ENCODE data around the gene MTX1. TPM values are rescaled to one million over a fixed set of nuclear protein-coding genes. Genes with fewer than 3 reads are reported as not detected.

Gene MTX1
- total RNA-seq, 1 experiment from 2014 or later = 69.1 TPM

DNA sequence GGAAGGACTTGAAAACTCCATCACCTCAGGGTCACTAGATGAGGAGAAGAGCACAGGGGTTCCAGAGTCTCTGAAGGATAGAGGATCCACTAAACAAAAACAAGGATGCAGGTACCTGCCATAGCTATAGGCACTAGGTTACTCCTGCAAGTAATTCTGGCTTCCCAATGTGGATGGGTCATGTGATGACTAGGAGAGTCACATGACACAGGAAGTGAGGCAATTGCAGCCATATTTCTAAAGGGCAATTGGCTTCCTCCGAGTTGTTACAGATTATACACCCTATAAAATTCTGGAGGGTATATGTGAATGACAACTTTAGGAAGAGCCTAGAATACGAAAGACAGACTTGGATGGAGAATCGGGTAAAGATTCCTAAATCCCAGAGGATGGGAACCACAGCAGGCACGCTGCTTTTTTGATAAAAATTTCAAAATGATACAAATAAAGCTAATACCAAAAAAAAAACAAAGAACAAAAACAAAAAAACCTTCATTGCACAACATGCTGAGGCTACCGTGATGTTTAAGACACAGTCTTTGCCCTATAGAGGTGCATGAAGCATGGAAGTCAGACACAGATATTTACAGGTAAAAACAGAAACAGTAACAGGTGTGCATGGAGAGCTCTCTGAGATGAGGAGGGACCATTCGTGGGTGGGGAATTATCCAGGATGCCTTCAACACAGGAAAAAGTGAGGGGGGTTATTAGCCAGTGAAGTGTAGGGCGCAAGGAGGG lies 10.5 kb downstream of the MTX1 start:
- no peaks in the 10 kb centered on the region for H4K20me1 ChIP-seq (ENCODE audit: insufficient read depth)
- RAD21 ChIA-PET (ENCODE audit: low non-redundant PET in 1 of 2, low total read pairs in 2 of 2, uncharacterized antibody in 2 of 2, unreplicated experiment in 2 of 2) = no interaction called here
- H3K9me2 ChIP-seq (ENCODE audit: insufficient read depth) = no peaks in the 10 kb centered on the region
- H3K79me2 ChIP-seq (ENCODE audit: insufficient read depth, low read length) = no peaks in the 10 kb centered on the region
- peak; percentile 62 for ATAC-seq
- H3K36me3 ChIP-seq (ENCODE audit: control insufficient read depth in 1 of 2, insufficient read depth in 2 of 2, low read length in 2 of 2) = no peaks in the 10 kb centered on the region
- H2AFZ ChIP-seq (ENCODE audit: low read depth, low read length, poor library complexity, severe bottlenecking) = peak overlapping the region; percentile 95
- peak overlapping the region; percentile 62 for H3K4me2 ChIP-seq (ENCODE audit: low read length)
- peak; percentile 71 for DNase-seq (ENCODE audit: low read depth, low spot score)
- POLR2A ChIA-PET = interaction anchor here (0.8 to 1.5 kb wide), 3 partner anchors 10 to 25 kb away, joined by 3 to 4 read pairs (median 4); no protein-coding TSS in a partner anchor
- H3K4me3 ChIP-seq (replicated peaks in 1 of 2; ENCODE audit: low read depth in 1 of 2, low read length in 2 of 2) = peak overlapping the region; percentile 8 to 45; a peak in 3 of 4 replicates
- intact Hi-C loops (cut with micrococcal nuclease) = no loop called here
- peak overlapping the region; percentile 28 for H3K27ac ChIP-seq (ENCODE audit: low read depth, low read length)
- CTCF ChIA-PET = interaction anchor here (0.8 to 1.7 kb wide), 5 partner anchors 11 to 46 kb away, joined by 3 to 8 read pairs (median 4); partner anchors contain the start of genes KRTCAP2, MTX1 and THBS3
- H3K27me3 ChIP-seq (ENCODE audit: insufficient read depth, low read length) = no peaks in the 10 kb centered on the region
- peaks cover 4 to 19% of the 10 kb centered on the region in 2 experiments; a peak in 3 of 4 replicates for H3K4me1 ChIP-seq (ENCODE audit: control insufficient read depth in 1 of 2, insufficient read depth in 2 of 2, low read length in 2 of 2)
- BruUV-seq (replicated peaks) = no TSS peak
- H3K9me3 ChIP-seq (ENCODE audit: control insufficient read depth in 1 of 2, insufficient read depth in 1 of 2, low read depth in 1 of 2, low read length in 2 of 2) = no peaks in the 10 kb centered on the region
- H3K9ac ChIP-seq (ENCODE audit: low read length) = peak overlapping the region; percentile 14; the same call in 1 of the 2 replicates
- no peak for TF ChIP-seq JUND (IDR thresholded peaks at IDR 0.05)
- TF ChIP-seq, protein P1, sequence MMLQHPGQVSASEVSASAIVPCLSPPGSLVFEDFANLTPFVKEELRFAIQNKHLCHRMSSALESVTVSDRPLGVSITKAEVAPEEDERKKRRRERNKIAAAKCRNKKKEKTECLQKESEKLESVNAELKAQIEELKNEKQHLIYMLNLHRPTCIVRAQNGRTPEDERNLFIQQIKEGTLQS (IDR thresholded peaks at IDR 0.05) = no peak
- TF ChIP-seq SIN3A (IDR thresholded peaks at IDR 0.05; ENCODE audit: low read depth) = no peak
- TF ChIP-seq ZFX (IDR thresholded peaks at IDR 0.05) = no peak
- no peak for TF ChIP-seq POLR2A (IDR thresholded peaks at IDR 0.05; ENCODE audit: borderline replicate concordance, extremely low read depth, insufficient read depth, insufficient read length)
- no peak for TF ChIP-seq SRF (IDR thresholded peaks at IDR 0.05; ENCODE audit: low read depth)
- TF ChIP-seq YY1 (IDR thresholded peaks at IDR 0.05; ENCODE audit: extremely low read depth, insufficient replicate concordance, low read depth, low read length) = peak; percentile 99
- TF ChIP-seq CBX3 (IDR thresholded peaks at IDR 0.05; ENCODE audit: low read depth) = peak; percentile 45; the same call in 1 of the 2 replicates
- TF ChIP-seq EGR1 (IDR thresholded peaks at IDR 0.05; ENCODE audit: low read depth) = peak; percentile 64
- TF ChIP-seq ZNF274 (IDR thresholded peaks at IDR 0.05; ENCODE audit: low read depth, low read length) = no peak
